Small intestine (tissue), 16 donors: ENCODE data around the gene XKRX. TPM values are rescaled to one million over a fixed set of nuclear protein-coding genes. Genes with fewer than 3 reads are reported as not detected.

Source experiments
- DNase-seq, 2 donors: peaks; one replicate each; pipeline versions ENCODE4 v3.0.0 to v3.0.0-alpha.2; 2013
- FAIRE-seq: peaks from 2 replicates; lab custom pipeline; 2012; peaks lifted over from hg19 to GRCh38; lab: Jason Lieb, UNC
- H3K27ac ChIP-seq, 3 donors: one replicate each; pipeline ENCODE4 v1.5.1; 2013; ENCODE audit warnings: low read length in 2 of 3, mild to moderate bottlenecking in 2 of 3, control low read depth in 1 of 3, inconsistent platforms in 1 of 3, low read depth in 1 of 3, moderate library complexity in 1 of 3
- H3K27me3 ChIP-seq, 3 donors: one replicate each; pipeline ENCODE4 v1.6.1; 2013; ENCODE audit warnings: low read length in 3 of 3, inconsistent platforms in 1 of 3; ENCODE audit not compliant: control insufficient read depth in 3 of 3, insufficient read depth in 3 of 3
- H3K36me3 ChIP-seq, 3 donors: one replicate each; pipeline ENCODE4 v1.6.1; 2013; ENCODE audit warnings: low read length in 3 of 3, inconsistent platforms in 1 of 3, low read depth in 1 of 3, mild to moderate bottlenecking in 1 of 3, moderate library complexity in 1 of 3; ENCODE audit not compliant: control insufficient read depth in 3 of 3, insufficient read depth in 2 of 3
- H3K4me1 ChIP-seq, 3 donors: one replicate each; pipeline ENCODE4 v1.6.1; 2013; ENCODE audit warnings: low read length in 2 of 3, inconsistent platforms in 1 of 3, low read depth in 1 of 3, mild to moderate bottlenecking in 1 of 3, moderate library complexity in 1 of 3; ENCODE audit not compliant: control insufficient read depth in 3 of 3, insufficient read depth in 2 of 3
- H3K4me3 ChIP-seq, 3 donors: one replicate each; pipeline ENCODE4 v1.5.1; 2013; ENCODE audit warnings: low read length in 3 of 3, control low read depth in 1 of 3, inconsistent platforms in 1 of 3, low read depth in 1 of 3, mild to moderate bottlenecking in 1 of 3, moderate library complexity in 1 of 3
- H3K9me3 ChIP-seq, 2 donors: one replicate each; pipeline ENCODE4 v1.6.1; 2013; ENCODE audit warnings: low read depth in 1 of 2, low read length in 1 of 2; ENCODE audit not compliant: control insufficient read depth in 2 of 2, insufficient read depth in 1 of 2
- WGBS, 3 donors: extraction: QIAGEN DNeasy Blood & Tissue Kit; methylation state at CpG; one replicate each; pipeline ENCODE4 v1.1.7; 2013; 5-methylcytosine and 5-hydroxymethylcytosine counted together
- long read RNA-seq, 10 donors: transcript quantifications; one replicate each; lab custom pipeline, GENCODE V29; 2026
- polyA plus RNA-seq, 4 donors: library from polyadenylated mRNA; stranded (reverse) in 3 of 4; unstranded in 1 of 4; fragments of 200-250 nt in 3 of 4; fragments of 120-200 nt in 1 of 4; gene quantifications; one replicate each; pipeline versions ENCODE4 v1.2.1 to v1.2.3, GENCODE V29; 2013
- donor health status: healthy with polysubstance abuse.
- donor health status: control.
- donor health status: control.
- donor health status: Bipolar disorder and iron deficiency.
- donor health status: healthy.

XKRX gene
- polyA plus RNA-seq = 1 to 10 TPM in 3 of 4 donors, under 1 TPM in 1; 0.31 to 8.1 (median 2.0) TPM
- long read RNA-seq, donor 1, partial matches to known transcripts = 0 of 2 reads
- long read RNA-seq, donor 1, other reads (novel, unspliced or antisense) = 0 of 2 reads
- long read RNA-seq, donor 2, partial matches to known transcripts = 0 of 2 reads
- long read RNA-seq, donor 2, other reads (novel, unspliced or antisense) = 0 of 2 reads
- long read RNA-seq, donor 3, partial matches to known transcripts = 0 of 1 reads
- long read RNA-seq, donor 3, other reads (novel, unspliced or antisense) = 0 of 1 reads
- long read RNA-seq, donor 4 = 0 reads
- long read RNA-seq, donor 5 = 0 reads
- long read RNA-seq, donor 6, partial matches to known transcripts = 0 of 1 reads
- long read RNA-seq, donor 6, other reads (novel, unspliced or antisense) = 0 of 1 reads
- long read RNA-seq, donor 7 = 0 reads
- long read RNA-seq, donor 8 = 0 reads
- long read RNA-seq, donor 9 = 0 reads
- long read RNA-seq, donor 10, partial matches to known transcripts = 0 of 1 reads
- long read RNA-seq, donor 10, other reads (novel, unspliced or antisense) = 0 of 1 reads

DNA sequence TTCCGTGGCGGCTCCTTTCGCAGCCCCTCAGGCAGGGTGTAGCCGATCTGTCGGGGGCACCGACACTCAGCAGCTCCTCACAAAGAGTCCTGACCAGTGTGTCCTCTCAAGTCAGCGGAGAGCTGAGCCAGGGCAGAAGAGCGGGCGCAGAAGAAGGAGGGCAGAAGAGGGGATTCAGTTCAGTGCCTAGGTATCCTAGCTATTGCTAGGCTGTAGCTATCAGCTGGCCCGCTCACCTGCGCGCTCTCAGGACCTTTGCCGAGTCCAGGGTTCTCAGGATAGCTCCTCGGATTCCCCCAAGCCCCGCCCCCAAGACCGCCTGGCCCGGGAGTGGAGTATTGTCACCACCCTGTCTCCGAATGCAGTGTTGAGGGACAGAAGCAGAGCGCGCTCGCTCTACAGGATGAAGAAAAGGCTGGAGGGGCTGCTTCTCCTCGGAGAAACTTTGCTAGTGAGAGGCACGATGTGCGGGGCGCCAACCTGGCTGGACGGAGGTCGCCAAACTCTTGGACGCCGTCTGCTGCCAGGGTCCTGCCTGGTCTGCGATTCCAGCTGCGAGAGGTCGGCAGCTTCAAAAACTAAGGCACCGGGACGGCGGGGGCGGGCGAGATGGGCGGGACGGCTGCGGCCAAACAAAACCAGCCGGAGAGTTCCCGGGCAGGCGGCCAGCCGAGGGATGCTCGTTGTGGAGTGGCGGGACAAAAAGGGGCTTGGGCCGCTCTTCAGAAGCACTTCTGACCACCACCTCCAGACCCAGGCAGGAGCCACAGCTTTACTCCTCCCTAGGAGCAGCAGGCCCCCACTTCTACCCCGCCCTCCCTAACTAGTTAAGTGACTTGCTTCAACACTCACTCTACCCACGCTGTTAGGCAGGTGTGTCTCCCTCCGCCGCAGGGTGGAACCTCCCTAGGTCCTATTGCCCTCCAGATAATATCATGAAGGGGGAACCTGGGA lies at the start of gene XKRX:
TSS of gene XKRX (minus strand) at position 258 of the 954 bp plus-strand sequence. CDS start 613 bp downstream, outside the sequence.
- FAIRE-seq (no peak), DNase-seq (peak; percentile 64 to 70)
- 1 to 34% (median 5%) methylated on average over 31 to 51 of the region's 51 CpGs for WGBS, 3 donors
- H3K4me1 ChIP-seq = no peaks in the 10 kb centered on the region
- H3K27me3 ChIP-seq = no peaks in the 10 kb centered on the region
- H3K4me3 ChIP-seq = peak within 1 kb of the TSS; percentile 22 to 40 (median 29)
- peak within 1 kb of the TSS in 1 of 3 donors; percentile 55 for H3K27ac ChIP-seq
- H3K9me3 ChIP-seq = peaks cover 0 to 4% of the 10 kb centered on the region in 2 donors
- no peaks in the 10 kb centered on the region for H3K36me3 ChIP-seq

DNA sequence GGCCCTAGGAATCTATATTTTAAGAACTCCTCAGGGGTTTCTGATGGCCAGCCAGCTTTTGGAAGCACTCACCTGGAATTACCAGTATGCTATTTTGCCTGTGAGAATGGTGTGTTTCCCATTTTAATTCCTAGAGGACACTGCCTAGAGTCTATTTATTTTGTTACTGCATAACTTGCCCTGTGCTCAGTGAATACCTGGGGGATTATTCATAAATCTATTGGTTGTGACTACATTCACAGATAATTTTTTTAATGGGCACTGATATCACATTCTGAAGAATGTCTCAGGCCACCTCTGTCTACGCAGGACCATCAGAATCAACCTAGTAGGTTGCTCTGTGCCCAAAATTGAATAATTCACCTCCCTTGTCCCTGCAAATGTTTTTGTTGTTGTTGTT lies 47.5 kb upstream of the XKRX start:
- no peak for FAIRE-seq
- 93 to 97% (median 96%) methylated on average over 1 of the region's 1 CpG for WGBS, 3 donors

DNA sequence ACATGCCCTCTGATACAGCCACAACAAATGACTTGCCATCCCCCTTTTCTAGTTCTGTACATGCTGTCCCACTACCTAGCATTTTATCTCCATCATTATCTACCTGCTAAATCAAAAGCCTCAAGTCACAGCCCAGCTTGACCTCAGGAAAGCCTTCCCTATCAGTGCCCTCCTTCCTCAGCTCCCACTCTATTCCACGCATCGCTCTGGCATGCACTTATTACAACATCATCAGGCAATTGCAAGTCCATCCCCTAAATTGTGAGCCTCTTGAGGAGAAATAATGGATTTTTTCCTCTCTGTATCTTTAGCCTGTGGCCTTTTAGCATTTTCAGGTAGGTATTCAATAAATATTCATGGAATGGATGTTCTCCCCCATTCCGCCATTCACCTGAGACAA lies 46.5 kb upstream of the XKRX start:
- no peaks in the 10 kb centered on the region for H3K9me3 ChIP-seq
- 95 to 97% (median 96%) methylated on average over 3 of the region's 3 CpGs for WGBS, 3 donors
- no peak overlapping the region for H3K27ac ChIP-seq
- no peaks in the 10 kb centered on the region for H3K4me1 ChIP-seq
- no peaks in the 10 kb centered on the region for H3K27me3 ChIP-seq
- no peak overlapping the region for H3K4me3 ChIP-seq
- FAIRE-seq (no peak), DNase-seq (no peak)
- H3K36me3 ChIP-seq = no peaks in the 10 kb centered on the region

More for the DNA sequence above, 47.5 kb upstream of the XKRX start:
- Histone ChIP-seq H3K27ac (no peak overlapping the region), H3K9me3 (no peaks in the 10 kb centered on the region), H3K27me3 (no peaks in the 10 kb centered on the region), H3K36me3 (peaks cover 0 to 4% (median 0%) of the 10 kb centered on the region in 3 donors), H3K4me3 (no peak overlapping the region), H3K4me1 (no peaks in the 10 kb centered on the region)
- DNase-seq = no peak

DNA sequence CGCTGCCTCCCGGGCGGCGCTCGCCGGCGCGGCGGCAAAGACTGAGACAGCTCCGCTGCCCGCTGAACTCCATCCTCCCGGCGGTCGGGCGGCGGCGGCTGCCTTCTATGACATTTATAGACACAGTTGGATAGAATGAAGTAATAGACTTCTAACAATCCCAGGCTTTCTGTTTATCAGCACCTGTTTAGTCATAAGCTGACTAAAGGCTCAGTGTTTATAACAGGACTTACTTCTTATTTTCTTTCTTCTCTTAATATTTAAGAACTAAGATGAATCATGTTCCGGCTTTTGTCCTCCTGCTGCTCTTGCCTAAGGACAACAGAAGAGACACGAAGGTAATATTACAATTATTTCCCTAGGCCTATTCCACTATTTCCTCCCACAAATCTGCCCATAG lies 44.7 kb upstream of the XKRX start:
- H3K27ac ChIP-seq = no peak overlapping the region
- WGBS, 3 donors = 95 to 99% (median 98%) methylated on average over 9 to 10 of the region's 19 CpGs
- no peak for DNase-seq
- FAIRE-seq = no peak
- no peaks in the 10 kb centered on the region for H3K36me3 ChIP-seq
- no peaks in the 10 kb centered on the region for H3K27me3 ChIP-seq
- H3K4me3 ChIP-seq = no peak overlapping the region
- H3K4me1 ChIP-seq = no peaks in the 10 kb centered on the region
- no peaks in the 10 kb centered on the region for H3K9me3 ChIP-seq

DNA sequence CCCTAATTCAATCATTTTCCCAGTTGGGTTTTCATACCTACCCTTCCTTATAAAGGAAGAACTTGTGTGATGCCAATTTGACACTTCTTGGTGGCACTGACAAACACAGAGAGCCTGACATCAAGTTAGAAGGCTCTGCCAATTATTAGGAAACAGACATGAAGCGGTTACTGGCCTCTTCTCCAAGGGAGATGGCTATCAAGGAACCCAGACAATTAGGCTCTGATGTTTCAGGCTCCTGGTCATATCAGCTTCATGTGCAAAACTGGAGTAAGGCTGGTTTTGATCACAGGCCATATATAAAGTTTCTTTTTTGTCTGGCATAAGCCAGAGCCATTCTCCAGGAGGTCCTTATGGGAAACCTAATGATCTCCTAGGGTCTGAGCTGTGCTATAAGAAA lies 41.2 kb upstream of the XKRX start:
- no peak for DNase-seq

DNA sequence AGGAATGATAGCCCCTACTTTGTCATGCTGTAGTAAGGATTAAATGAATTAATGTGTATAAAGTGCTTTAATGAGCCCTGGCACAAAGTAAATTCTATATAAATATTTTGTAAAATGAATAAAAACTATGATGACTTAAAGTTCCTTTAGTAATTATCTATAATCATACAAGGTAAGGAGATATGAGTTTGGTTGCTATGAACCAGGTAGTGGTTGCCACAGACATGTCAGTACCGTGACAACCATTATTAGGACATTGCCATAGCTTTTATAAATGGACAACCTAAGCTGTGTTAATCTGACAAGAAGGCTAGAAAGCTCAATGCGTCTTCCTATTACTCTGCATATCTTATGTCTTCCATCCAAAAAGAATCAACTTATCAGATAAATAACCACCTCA lies 40.7 kb upstream of the XKRX start, which contains the start of gene ARL13A:
TSS of gene ARL13A (plus strand) at position 301 of the 400 bp plus-strand sequence. CDS start 3,982 bp downstream, outside the sequence.
- Histone ChIP-seq H3K4me1 (no peaks in the 10 kb centered on the region), H3K9me3 (no peaks in the 10 kb centered on the region), H3K4me3 (no peak within 1 kb of the TSS), H3K27ac (no peak within 1 kb of the TSS), H3K36me3 (no peaks in the 10 kb centered on the region), H3K27me3 (no peaks in the 10 kb centered on the region)
- FAIRE-seq (no peak), DNase-seq (no peak)
- WGBS, 3 donors = 71 to 96% (median 86%) methylated on average over 2 of the region's 2 CpGs

More for the DNA sequence above, 41.2 kb upstream of the XKRX start:
- no peak for FAIRE-seq
- H3K9me3 ChIP-seq = no peaks in the 10 kb centered on the region
- H3K27ac ChIP-seq = no peak overlapping the region
- H3K4me1 ChIP-seq = no peaks in the 10 kb centered on the region
- 73 to 94% (median 87%) methylated on average over 1 of the region's 1 CpG for WGBS, 3 donors
- H3K36me3 ChIP-seq = no peaks in the 10 kb centered on the region
- H3K4me3 ChIP-seq = no peak overlapping the region
- no peaks in the 10 kb centered on the region for H3K27me3 ChIP-seq

DNA sequence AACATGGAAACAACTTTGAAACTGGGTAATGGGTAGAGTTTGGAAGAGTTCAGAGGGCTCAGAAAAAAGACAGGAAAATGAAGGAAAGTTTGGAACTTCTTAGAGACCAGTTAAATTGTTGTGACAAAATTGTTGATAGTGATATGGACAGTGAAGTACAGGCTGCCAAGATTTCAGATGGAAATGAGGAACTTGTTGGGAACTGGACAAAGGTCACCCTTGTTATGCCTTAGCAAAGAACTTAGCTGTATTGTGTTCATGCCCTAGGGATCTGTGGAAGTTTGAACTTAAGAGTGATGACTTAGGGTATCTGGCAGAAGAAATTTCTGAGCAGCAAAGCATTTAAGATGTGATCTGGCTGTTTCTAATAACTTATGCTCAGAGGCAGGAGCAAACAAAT lies 35.6 kb upstream of the XKRX start:
- peak in 1 of 2 donors; percentile 12 for DNase-seq
- no peaks in the 10 kb centered on the region for H3K4me1 ChIP-seq
- H3K9me3 ChIP-seq = no peaks in the 10 kb centered on the region
- no peaks in the 10 kb centered on the region for H3K27me3 ChIP-seq
- H3K27ac ChIP-seq = no peak overlapping the region
- FAIRE-seq = no peak
- no peak overlapping the region for H3K4me3 ChIP-seq
- no peaks in the 10 kb centered on the region for H3K36me3 ChIP-seq

DNA sequence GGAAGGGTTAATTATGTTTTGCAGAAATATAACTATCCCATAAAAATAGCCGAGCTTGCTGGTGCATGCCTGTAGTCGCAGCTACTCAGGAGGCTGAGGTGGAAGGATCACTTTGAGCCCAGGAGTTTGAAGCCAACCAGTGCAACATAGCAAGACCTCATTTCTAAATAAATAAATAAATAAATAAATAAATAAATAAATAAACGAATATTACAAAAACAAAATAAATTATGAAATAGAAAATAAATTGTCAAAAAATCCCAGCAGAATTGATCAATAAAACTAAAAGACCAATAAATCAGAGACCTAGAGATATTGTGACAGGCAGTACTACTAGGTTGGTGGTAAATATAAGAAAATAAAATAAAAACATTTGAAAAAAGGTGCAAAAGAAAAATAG lies 34.1 kb upstream of the XKRX start:
- H3K27ac ChIP-seq = no peak overlapping the region
- H3K27me3 ChIP-seq = no peaks in the 10 kb centered on the region
- no peak for DNase-seq
- no peak overlapping the region for H3K4me3 ChIP-seq
- FAIRE-seq = no peak
- 83 to 89% (median 83%) methylated on average over 3 of the region's 3 CpGs for WGBS, 3 donors
- no peaks in the 10 kb centered on the region for H3K4me1 ChIP-seq
- no peaks in the 10 kb centered on the region for H3K9me3 ChIP-seq
- H3K36me3 ChIP-seq = no peaks in the 10 kb centered on the region
